H1 (cell line): ENCODE results near the gene PHKG2. TPM values are rescaled to one million over a fixed set of nuclear protein-coding genes. Genes with fewer than 3 reads are reported as not detected.

Source experiments
- CTCF ChIA-PET: fragments of 300-600 bp; sonication (Branson Sonifier 250); formaldehyde crosslinking; loops from one replicate; lab custom pipeline; 2021; ENCODE audit not compliant: partially characterized antibody; lab: Charles Lee
- POLR2A ChIA-PET: fragments of 300-600 bp; sonication (Branson Sonifier 250); formaldehyde crosslinking; loops from one replicate; lab custom pipeline; 2021; ENCODE audit warnings: inconsistent platforms; ENCODE audit not compliant: partially characterized antibody; lab: Charles Lee
- DNase-seq, 2 experiments: peaks; one replicate each; pipeline versions ENCODE4 v3.0.0 to v3.0.0-alpha.2; 2010 to 2022; ENCODE audit warnings: low spot score in 2 of 2, low read depth in 1 of 2, mixed read lengths in 1 of 2
- FAIRE-seq: peaks from 2 replicates; lab custom pipeline; 2011; peaks lifted over from hg19 to GRCh38; lab: Jason Lieb, UNC
- H2AFZ ChIP-seq: 2 replicates; pipeline ENCODE4 v1.8.1; 2012; ENCODE audit warnings: low read length, inconsistent platforms
- H2AK5ac ChIP-seq: 2 replicates; pipeline ENCODE4 v1.6.1; 2013; ENCODE audit warnings: low read depth, low read length
- H2BK120ac ChIP-seq: replicated peaks from 2 replicates; pipeline ENCODE3; 2013; ENCODE audit warnings: low read depth, low read length, inconsistent platforms
- H2BK12ac ChIP-seq: 2 replicates; pipeline ENCODE4 v1.6.1; 2013; ENCODE audit warnings: low read depth, low read length
- H2BK15ac ChIP-seq: 2 replicates; pipeline ENCODE4 v1.6.1; 2013; ENCODE audit warnings: low read length
- H2BK20ac ChIP-seq: 2 replicates; pipeline ENCODE4 v1.6.1; 2013; ENCODE audit warnings: low read length
- H2BK5ac ChIP-seq: 2 replicates; pipeline ENCODE4 v1.6.1; 2013; ENCODE audit warnings: low read depth, low read length
- H3K14ac ChIP-seq: 2 replicates; pipeline ENCODE4 v1.6.1; 2013; ENCODE audit warnings: inconsistent platforms; ENCODE audit not compliant: insufficient read length
- H3K18ac ChIP-seq: 2 replicates; pipeline ENCODE4 v1.6.1; 2013; ENCODE audit warnings: low read length; ENCODE audit errors: extremely low read depth
- H3K23ac ChIP-seq: 2 replicates; pipeline ENCODE4 v1.6.1; 2013; ENCODE audit warnings: inconsistent platforms; ENCODE audit not compliant: insufficient read length
- H3K23me2 ChIP-seq: 2 replicates; pipeline ENCODE4 v1.6.1; 2013; ENCODE audit warnings: low read depth, low read length
- H3K27ac ChIP-seq: 2 replicates; pipeline ENCODE4 v1.6.1; 2011; ENCODE audit warnings: low read depth, low read length, inconsistent platforms
- H3K27me3 ChIP-seq, 4 experiments: replicated peaks in 1 of 4; 1 replicate in 1 of 4; 2 replicates in 3 of 4; pipeline versions ENCODE4 v1.6.1 to v1.8.1; 2011 to 2013; ENCODE audit warnings: low read length in 3 of 4, mild to moderate bottlenecking in 3 of 4, inconsistent platforms in 2 of 4, mixed read lengths in 2 of 4, moderate library complexity in 1 of 4; ENCODE audit not compliant: control insufficient read depth in 3 of 4, insufficient read depth in 3 of 4; ENCODE audit errors: extremely low read depth in 1 of 4
- H3K36me3 ChIP-seq, 4 experiments: 2 replicates each; pipeline versions ENCODE4 v1.6.1 to v1.8.1; 2011 to 2013; ENCODE audit warnings: mild to moderate bottlenecking in 4 of 4, low read length in 3 of 4, moderate library complexity in 2 of 4, control low read depth in 1 of 4, inconsistent platforms in 1 of 4; ENCODE audit not compliant: insufficient read depth in 4 of 4, control insufficient read depth in 2 of 4
- H3K4ac ChIP-seq: replicated peaks from 2 replicates; pipeline ENCODE3; 2013; ENCODE audit warnings: low read length, low read depth, mixed read lengths, inconsistent platforms; ENCODE audit not compliant: insufficient read length
- H3K4me1 ChIP-seq, 4 experiments: replicated peaks in 1 of 4; 1 replicate in 1 of 4; 2 replicates in 3 of 4; pipeline versions ENCODE4 v1.6.1 to v1.8.1; 2011 to 2013; ENCODE audit warnings: low read length in 3 of 4, inconsistent platforms in 2 of 4, mixed read lengths in 1 of 4; ENCODE audit not compliant: insufficient read depth in 4 of 4, control insufficient read depth in 3 of 4
- H3K4me2 ChIP-seq, 2 experiments: 2 replicates each; pipeline versions ENCODE4 v1.6.1 to v1.8.1; 2011 to 2013; ENCODE audit warnings: low read depth in 2 of 2, low read length in 2 of 2, control low read depth in 1 of 2, inconsistent platforms in 1 of 2, mild to moderate bottlenecking in 1 of 2; ENCODE audit not compliant: insufficient read depth in 1 of 2
- H3K4me3 ChIP-seq, 4 experiments: fragments of 200-600, 300-600 bp in 1 of 4; sonication (generic), shearing (Covaris generic), sonication (Bioruptor Twin) in 1 of 4; 2 replicates each; pipeline versions ENCODE4 v1.5.1 to v1.8.1; 2011 to 2016; ENCODE audit warnings: low read length in 4 of 4, low read depth in 3 of 4, control low read depth in 2 of 4, inconsistent platforms in 2 of 4, mild to moderate bottlenecking in 2 of 4, mixed read lengths in 1 of 4, moderate library complexity in 1 of 4; ENCODE audit not compliant: insufficient read depth in 2 of 4; ENCODE audit errors: extremely low read depth in 1 of 4
- H3K56ac ChIP-seq: replicated peaks from 2 replicates; pipeline ENCODE3; 2013; ENCODE audit warnings: low read depth, mild to moderate bottlenecking, mixed read lengths, low read length, inconsistent platforms; ENCODE audit not compliant: insufficient read length
- H3K79me1 ChIP-seq: 2 replicates; pipeline ENCODE4 v1.6.1; 2013; ENCODE audit warnings: low read depth, low read length, control low read depth
- H3K79me2 ChIP-seq, 2 experiments: 2 replicates each; pipeline versions ENCODE4 v1.6.1 to v1.8.1; 2012 to 2013; ENCODE audit warnings: low read length in 2 of 2, mild to moderate bottlenecking in 2 of 2, inconsistent platforms in 1 of 2; ENCODE audit not compliant: insufficient read depth in 2 of 2, control insufficient read depth in 1 of 2
- H3K9ac ChIP-seq, 4 experiments: replicated peaks in 1 of 4; 1 replicate in 1 of 4; 2 replicates in 3 of 4; pipeline versions ENCODE4 v1.6.1 to v1.8.1; 2011 to 2013; ENCODE audit warnings: low read depth in 3 of 4, low read length in 3 of 4, control low read depth in 2 of 4, mild to moderate bottlenecking in 2 of 4, moderate library complexity in 2 of 4, inconsistent platforms in 1 of 4; ENCODE audit errors: extremely low read depth in 1 of 4
- H3K9me3 ChIP-seq, 2 experiments: 2 replicates each; pipeline versions ENCODE4 v1.6.1 to v1.8.1; 2012 to 2013; ENCODE audit warnings: mild to moderate bottlenecking in 2 of 2, moderate library complexity in 2 of 2, control low read depth in 1 of 2, inconsistent platforms in 1 of 2, low read depth in 1 of 2, low read length in 1 of 2, mixed read lengths in 1 of 2; ENCODE audit not compliant: insufficient read depth in 2 of 2
- H4K20me1 ChIP-seq, 2 experiments: replicated peaks in 1 of 2; 2 replicates each; pipeline versions ENCODE3 to v1.8.1; 2011 to 2013; ENCODE audit warnings: inconsistent platforms in 2 of 2, low read length in 2 of 2, mild to moderate bottlenecking in 1 of 2; ENCODE audit not compliant: insufficient read depth in 2 of 2, control insufficient read depth in 1 of 2
- H4K5ac ChIP-seq: 2 replicates; pipeline ENCODE4 v1.6.1; 2013; ENCODE audit warnings: low read length, low read depth, mixed read lengths, inconsistent platforms; ENCODE audit not compliant: insufficient read length
- H4K8ac ChIP-seq: 2 replicates; pipeline ENCODE4 v1.8.0; 2013; ENCODE audit warnings: mild to moderate bottlenecking, moderate library complexity, low read length, inconsistent platforms; ENCODE audit not compliant: insufficient read depth; ENCODE audit errors: extremely low read depth
- H4K91ac ChIP-seq: replicated peaks from 2 replicates; pipeline ENCODE3; 2013; ENCODE audit warnings: low read length, mixed read lengths, inconsistent platforms; ENCODE audit not compliant: insufficient read length
- ATF2 ChIP-seq: IDR thresholded peaks from 2 replicates; pipeline ENCODE4 v1.6.1; 2012; ENCODE audit warnings: low read length, inconsistent platforms
- CBX5 ChIP-seq: fragments of 300-800, 300-1000 bp; sonication (generic); IDR thresholded peaks from 2 replicates; pipeline ENCODE4 v1.7.1; 2016; ENCODE audit warnings: antibody characterized with exemption, low read length, low read depth
- CBX8 ChIP-seq: fragments of 300-800, 300-1000 bp; sonication (generic); IDR thresholded peaks from 2 replicates; pipeline ENCODE4 v1.7.1; 2016; ENCODE audit warnings: low read depth, low read length, borderline replicate concordance
- FOSL1 ChIP-seq: IDR thresholded peaks from 2 replicates; pipeline ENCODE4 v1.6.1; 2011; ENCODE audit warnings: mild to moderate bottlenecking, low read depth, low read length, moderate library complexity; ENCODE audit not compliant: insufficient read depth
- GTF2F1 ChIP-seq: IDR thresholded peaks from 2 replicates; pipeline ENCODE4 v1.6.1; 2012; ENCODE audit warnings: low read depth, low read length, improper control_type of control experiment, borderline replicate concordance
- PHF8 ChIP-seq: fragments of 200-600 bp; sonication (generic); conservative IDR thresholded peaks from 2 replicates; pipeline ENCODE4 v1.7.1; 2012; ENCODE audit warnings: low read depth, mild to moderate bottlenecking, inconsistent platforms, low read length, moderate library complexity
- SIN3A ChIP-seq, 2 experiments: IDR thresholded peaks in 1 of 2; conservative IDR thresholded peaks in 1 of 2; 2 replicates each; pipeline ENCODE4 v1.6.1; 2011 to 2012; ENCODE audit warnings: low read length in 2 of 2, improper control_type of control experiment in 1 of 2, low read depth in 1 of 2, mild to moderate bottlenecking in 1 of 2
- SIRT6 ChIP-seq: IDR thresholded peaks from one replicate; pipeline ENCODE4 v1.7.1; 2012; ENCODE audit warnings: low read length, inconsistent platforms
- TAF1 ChIP-seq: IDR thresholded peaks from 2 replicates; pipeline ENCODE4 v1.6.1; 2011; ENCODE audit warnings: mild to moderate bottlenecking, low read depth, low read length
- YY1 ChIP-seq: IDR thresholded peaks from 2 replicates; pipeline ENCODE4 v1.6.1; 2011; ENCODE audit warnings: low read depth, mild to moderate bottlenecking, low read length
- WGBS, 2 experiments: shearing (Covaris generic) in 1 of 2; methylation state at CpG; one replicate each; pipeline versions ENCODE4 v1.1.6 to v1.1.7; 2013 to 2015; ENCODE audit warnings: low lambda C conversion rate in 2 of 2, mixed read lengths in 2 of 2, inconsistent platforms in 1 of 2, low coverage in 1 of 2, missing lambda C conversion rate in 1 of 2; ENCODE audit not compliant: insufficient replicate concordance in 2 of 2, insufficient coverage in 1 of 2, insufficient read length in 1 of 2; ENCODE audit errors: extremely low coverage in 1 of 2, missing lambda C conversion rate in 1 of 2; 5-methylcytosine and 5-hydroxymethylcytosine counted together
- polyA plus RNA-seq, 7 experiments: library from polyadenylated mRNA; depleted of rRNA in 3 of 7; stranded (reverse) in 5 of 7; unstranded in 2 of 7; fragments of >200 nt in 5 of 7; fragments of 200-250 nt in 2 of 7; gene quantifications; 1 replicate in 5 of 7; 2 replicates in 1 of 7; 4 replicates in 1 of 7; pipeline versions ENCODE4 v1.2.1 to v1.2.3, GENCODE V29; 2011 to 2013; ENCODE audit warnings: missing spikeins in 2 of 7, mixed read lengths in 2 of 7
- total RNA-seq: library from RNA; stranded (reverse); fragmentation: NEBNext Ultra II Directional; extraction: Animal tissue kit (Norgen Biotek cat#: 25700); gene quantifications from 2 replicates; pipeline ENCODE4 v1.2.1, GENCODE V29; 2021

Gene PHKG2
- total and polyA plus RNA-seq, 2 of the 8 experiments (the other 6 are each of a cell fraction or from before 2014, with no cell fraction given) = 36.0 to 53.4 TPM

- Histone ChIP-seq H2BK20ac (no peak overlapping the region), H4K5ac (no peak overlapping the region), H2BK12ac (no peak overlapping the region), H3K27me3 (no peaks in the 10 kb centered on the region; a peak in 1 of 7 replicates), H3K9ac (no peak overlapping the region), H3K36me3 (peaks cover 11 to 25% (median 17%) of the 10 kb centered on the region in 4 experiments; a peak in 6 of 8 replicates), H4K8ac (peak overlapping the region; percentile 66; the same call in 1 of the 2 replicates), H2BK15ac (no peak overlapping the region), H3K18ac (no peak overlapping the region), H3K4me1 (peaks cover 0 to 13% (median 0%) of the 10 kb centered on the region in 4 experiments; a peak in 3 of 7 replicates), H3K4ac (no peak overlapping the region), H3K56ac (no peak overlapping the region), H2AK5ac (no peak overlapping the region), H4K20me1 (no peaks in the 10 kb centered on the region), H3K9me3 (no peaks in the 10 kb centered on the region), H3K4me2 (no peak overlapping the region), H3K23me2 (peaks cover 9% of the 10 kb centered on the region; the same call in 1 of the 2 replicates), H3K23ac (no peak overlapping the region), H2BK120ac (no peak overlapping the region), H2AFZ (no peak overlapping the region), H3K79me2 (peaks cover 0 to 17% of the 10 kb centered on the region in 2 experiments; a peak in 2 of 4 replicates), H2BK5ac (no peak overlapping the region), H4K91ac (no peak overlapping the region), H3K4me3 (no peak overlapping the region), H3K14ac (no peak overlapping the region), H3K79me1 (peaks cover 9% of the 10 kb centered on the region), H3K27ac (no peak overlapping the region)
- WGBS, 2 experiments = 94% methylated on average over 53 of the region's 57 CpGs; no CpG with 5 or more reads in 1 of the 2 experiments
- FAIRE-seq = no peak
- POLR2A ChIA-PET = interaction anchor here (0.8 to 2.7 kb wide), 10 partner anchors 9 to 86 kb away, joined by 3 to 14 read pairs (median 4); no protein-coding TSS in a partner anchor
- DNase-seq = no peak
- CTCF ChIA-PET = interaction anchor here (0.5 to 2.7 kb wide), 14 partner anchors 11 to 157 kb away, joined by 3 to 17 read pairs (median 3); no protein-coding TSS in a partner anchor
- TF ChIP-seq YY1 = no peak
- TF ChIP-seq TAF1 = no peak
- TF ChIP-seq SIN3A (conservative IDR thresholded peaks at IDR 0.05 in 1 of 2, IDR thresholded peaks at IDR 0.05 in 1 of 2; ENCODE audit: low read depth in 1 of 2, low read length in 2 of 2) = no peak
- TF ChIP-seq CBX8 = no peak
- no peak for TF ChIP-seq SIRT6
- TF ChIP-seq PHF8 = no peak
- no peak for TF ChIP-seq CBX5
- TF ChIP-seq GTF2F1 = no peak
- no peak for TF ChIP-seq ATF2
- no peak for TF ChIP-seq FOSL1
Observed at GRCh38 chr16:30783280-30784109, 35.3 kb downstream of the PHKG2 start.
